Neuronal stem cell (in vitro differentiated cells): ENCODE results near the gene KRI1.

Source experiments
- DNase-seq: peaks from one replicate; pipeline ENCODE4 v3.0.0-alpha.2; 2013; ENCODE audit warnings: low spot score
- H2AFZ ChIP-seq: one replicate; pipeline ENCODE4 v1.6.1; 2013; ENCODE audit warnings: mild to moderate bottlenecking, low read length, inconsistent platforms
- H2AK5ac ChIP-seq: 2 replicates; pipeline ENCODE4 v1.6.1; 2013; ENCODE audit warnings: low read depth, mild to moderate bottlenecking, inconsistent platforms, low read length, moderate library complexity, mixed read lengths
- H2BK120ac ChIP-seq: 2 replicates; pipeline ENCODE4 v1.6.1; 2013; ENCODE audit warnings: low read depth, mild to moderate bottlenecking, inconsistent platforms, low read length, moderate library complexity, mixed read lengths
- H2BK12ac ChIP-seq: one replicate; pipeline ENCODE4 v1.6.1; 2013; ENCODE audit warnings: low read length, inconsistent platforms
- H2BK15ac ChIP-seq: 2 replicates; pipeline ENCODE4 v1.6.1; 2013; ENCODE audit warnings: mild to moderate bottlenecking, low read length, inconsistent platforms, mixed read lengths
- H2BK5ac ChIP-seq: one replicate; pipeline ENCODE4 v1.6.1; 2013; ENCODE audit warnings: inconsistent platforms, mild to moderate bottlenecking, low read length, moderate library complexity
- H3K14ac ChIP-seq: one replicate; pipeline ENCODE4 v1.6.1; 2013; ENCODE audit warnings: low read length, inconsistent platforms
- H3K18ac ChIP-seq: 2 replicates; pipeline ENCODE4 v1.6.1; 2013; ENCODE audit warnings: low read length, inconsistent platforms
- H3K23ac ChIP-seq: 2 replicates; pipeline ENCODE4 v1.6.1; 2013; ENCODE audit warnings: low read depth, mild to moderate bottlenecking, mixed read lengths, low read length, inconsistent platforms; ENCODE audit not compliant: poor library complexity
- H3K27ac ChIP-seq: replicated peaks from 3 replicates; pipeline ENCODE4 v1.5.1; 2013; ENCODE audit warnings: low read length, inconsistent platforms
- H3K27me3 ChIP-seq, 3 experiments: 2 replicates each; pipeline ENCODE4 v1.6.1; 2013; ENCODE audit warnings: low read length in 3 of 3, mild to moderate bottlenecking in 2 of 3, inconsistent platforms in 1 of 3, low read depth in 1 of 3, mixed read lengths in 1 of 3, moderate library complexity in 1 of 3; ENCODE audit not compliant: control insufficient read depth in 3 of 3, insufficient read depth in 3 of 3
- H3K36me3 ChIP-seq, 2 donors: replicated peaks in 1 of 2; 2 replicates each; pipeline ENCODE4 v1.6.1; 2013; ENCODE audit warnings: low read length in 2 of 2; ENCODE audit not compliant: control insufficient read depth in 2 of 2, insufficient read depth in 2 of 2
- H3K4ac ChIP-seq: 2 replicates; pipeline ENCODE4 v1.6.1; 2013; ENCODE audit warnings: inconsistent platforms, mild to moderate bottlenecking, low read length, moderate library complexity
- H3K4me1 ChIP-seq, 2 donors: 1 replicate in 1 of 2; 2 replicates in 1 of 2; pipeline ENCODE4 v1.6.1; 2013; ENCODE audit warnings: low read length in 2 of 2, low read depth in 1 of 2; ENCODE audit not compliant: control insufficient read depth in 2 of 2, insufficient read depth in 1 of 2
- H3K4me2 ChIP-seq: one replicate; pipeline ENCODE4 v1.6.1; 2013; ENCODE audit warnings: mild to moderate bottlenecking, low read length, inconsistent platforms; ENCODE audit not compliant: insufficient read depth, poor library complexity, severe bottlenecking
- H3K4me3 ChIP-seq, 2 donors: 2 replicates each; pipeline ENCODE4 v1.5.1; 2013; ENCODE audit warnings: low read length in 2 of 2, mild to moderate bottlenecking in 2 of 2, inconsistent platforms in 1 of 2, moderate library complexity in 1 of 2
- H3K79me1 ChIP-seq: one replicate; pipeline ENCODE4 v1.6.1; 2013; ENCODE audit warnings: low read depth, mild to moderate bottlenecking, inconsistent platforms, low read length, moderate library complexity
- H3K9ac ChIP-seq: one replicate; pipeline ENCODE4 v1.6.1; 2013; ENCODE audit warnings: mild to moderate bottlenecking, low read depth, low read length, inconsistent platforms; ENCODE audit not compliant: poor library complexity
- H3K9me3 ChIP-seq, 2 donors: replicated peaks in 1 of 2; 2 replicates each; pipeline versions ENCODE3 to v1.6.1; 2013; ENCODE audit warnings: low read length in 2 of 2, mild to moderate bottlenecking in 2 of 2, inconsistent platforms in 1 of 2, low read depth in 1 of 2, mixed read lengths in 1 of 2, moderate library complexity in 1 of 2; ENCODE audit not compliant: control insufficient read depth in 2 of 2, insufficient read depth in 1 of 2
- H4K8ac ChIP-seq: one replicate; pipeline ENCODE4 v1.6.1; 2013; ENCODE audit warnings: low read depth, mild to moderate bottlenecking, inconsistent platforms, low read length, moderate library complexity
- H4K91ac ChIP-seq: one replicate; pipeline ENCODE4 v1.6.1; 2013; ENCODE audit warnings: low read length, low read depth, mild to moderate bottlenecking, inconsistent platforms; ENCODE audit not compliant: poor library complexity
- WGBS, 2 donors: extraction: QIAGEN DNeasy Blood & Tissue Kit; methylation state at CpG; one replicate each; pipeline ENCODE4 v1.1.7; 2013; ENCODE audit warnings: missing lambda C conversion rate in 2 of 2, mixed read lengths in 1 of 2; ENCODE audit not compliant: insufficient read length in 2 of 2, insufficient replicate concordance in 1 of 2; ENCODE audit errors: extremely low coverage in 2 of 2; 5-methylcytosine and 5-hydroxymethylcytosine counted together

The KRI1 gene

DNA sequence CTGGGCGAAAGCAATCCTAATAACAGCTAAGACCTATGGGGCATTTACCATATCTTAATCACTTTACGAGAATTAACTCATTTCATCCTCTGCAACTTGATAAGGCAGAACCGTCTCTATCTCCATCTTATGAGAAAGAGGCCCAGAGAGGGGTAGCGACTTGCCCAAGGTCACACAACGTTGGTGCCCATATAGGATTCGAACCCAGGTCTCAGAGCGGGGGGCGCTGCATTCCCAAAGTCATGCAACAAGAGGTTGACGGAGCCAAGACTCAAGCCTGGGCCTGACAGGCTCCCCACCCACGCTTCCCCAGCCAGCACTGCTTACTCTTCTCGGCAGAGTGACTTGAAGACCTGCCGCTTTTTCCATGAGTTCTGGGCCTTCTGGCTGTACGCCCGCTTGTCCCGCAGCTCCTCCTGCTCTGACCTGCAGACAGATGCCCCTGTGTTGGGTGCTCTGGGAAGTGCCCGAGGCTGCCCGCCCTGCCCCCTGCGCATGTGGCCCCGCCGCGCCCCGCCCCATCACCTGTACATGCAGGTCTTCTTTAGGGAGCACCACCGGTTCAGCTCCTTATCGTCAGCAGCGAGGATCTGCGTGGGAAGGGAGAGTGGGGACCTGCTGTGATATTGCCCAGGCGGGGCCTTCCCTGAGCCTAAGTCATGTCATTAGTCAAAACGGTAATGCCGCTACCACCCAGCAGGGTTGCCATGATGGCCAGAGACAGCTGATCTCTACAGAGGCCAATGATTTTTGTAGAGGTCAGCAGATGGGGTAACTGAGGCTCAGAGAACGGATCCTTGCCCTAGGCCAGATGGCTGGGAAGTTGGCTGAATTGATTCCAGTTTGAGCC lies 10.8 kb downstream of the KRI1 start:
- H3K79me1 ChIP-seq, result peaks cover 2% of the 10 kb centered on the region
- H3K27me3 ChIP-seq, result no peaks in the 10 kb centered on the region
- no peaks in the 10 kb centered on the region for H3K4me1 ChIP-seq
- no peak overlapping the region for H3K9ac ChIP-seq
- H3K36me3 ChIP-seq, result peaks cover 68 to 90% of the 10 kb centered on the region in 2 donors
- no peak overlapping the region for H3K27ac ChIP-seq
- no peak overlapping the region for H2BK12ac ChIP-seq
- no peak overlapping the region for H3K4me2 ChIP-seq
- H2BK15ac ChIP-seq, result no peak overlapping the region
- H3K18ac ChIP-seq, result no peak overlapping the region
- H3K23ac ChIP-seq, result no peak overlapping the region
- DNase-seq, result no peak
- no peak overlapping the region for H4K91ac ChIP-seq
- no peak overlapping the region for H3K4ac ChIP-seq
- no peak overlapping the region for H2BK120ac ChIP-seq
- no peak overlapping the region for H2AFZ ChIP-seq
- H3K9me3 ChIP-seq, result no peaks in the 10 kb centered on the region
- H3K14ac ChIP-seq, result no peak overlapping the region
- no peak overlapping the region for H2AK5ac ChIP-seq
- H3K4me3 ChIP-seq, result no peak overlapping the region
- no peak overlapping the region for H2BK5ac ChIP-seq
- no peak overlapping the region for H4K8ac ChIP-seq
- no CpG with 5 or more reads among the region's 30 CpGs for WGBS, 2 donors

- Histone ChIP-seq H4K8ac (no peak overlapping the region), H2BK12ac (no peak overlapping the region), H3K4me3 (no peak overlapping the region), H3K14ac (no peak overlapping the region), H2BK15ac (no peak overlapping the region), H2AK5ac (no peak overlapping the region), H3K4me1 (no peaks in the 10 kb centered on the region), H2AFZ (no peak overlapping the region), H3K79me1 (peaks cover 2% of the 10 kb centered on the region), H4K91ac (no peak overlapping the region), H3K4me2 (no peak overlapping the region), H3K9me3 (no peaks in the 10 kb centered on the region), H3K4ac (no peak overlapping the region), H2BK120ac (no peak overlapping the region), H3K18ac (no peak overlapping the region), H3K27me3 (no peaks in the 10 kb centered on the region), H3K23ac (no peak overlapping the region), H2BK5ac (no peak overlapping the region), H3K9ac (no peak overlapping the region), H3K36me3 (peaks cover 61 to 88% of the 10 kb centered on the region in 2 donors), H3K27ac (no peak overlapping the region)
- DNase-seq, result no peak
- no CpG with 5 or more reads among the region's 12 CpGs for WGBS, 2 donors
Measured at GRCh38 chr19:10553943-10554381, 11.8 kb downstream of the KRI1 start.

DNA sequence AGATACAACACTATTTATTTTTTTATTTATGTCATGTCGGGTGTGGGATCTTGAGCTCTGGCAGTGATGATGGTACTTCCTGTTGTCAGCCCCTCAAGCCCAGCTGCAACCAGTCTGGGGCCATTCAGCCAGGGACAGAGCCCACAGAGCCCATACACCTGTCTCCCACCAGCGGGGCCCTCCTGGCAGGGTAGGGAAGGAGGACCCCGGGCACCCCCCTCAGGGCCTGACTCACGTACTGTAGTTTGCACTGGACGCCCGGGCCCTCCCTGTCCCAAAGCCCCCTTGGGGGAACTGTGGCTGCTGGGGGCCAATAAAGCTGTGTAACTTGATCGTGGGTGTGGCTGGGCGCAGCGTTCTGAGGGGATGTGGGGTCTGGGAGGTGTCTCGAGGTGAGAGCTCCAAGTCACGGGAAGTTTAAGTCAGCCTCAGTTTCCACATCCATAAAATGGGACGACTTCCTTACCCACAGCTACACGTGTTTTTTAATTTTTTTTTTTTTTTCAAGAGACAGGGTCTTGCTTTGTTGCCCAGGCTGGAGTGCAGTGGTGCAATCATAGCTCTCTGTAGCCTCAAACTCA lies 12.6 kb downstream of the KRI1 start:
- no peak overlapping the region for H2BK15ac ChIP-seq
- peaks cover 4% of the 10 kb centered on the region for H3K79me1 ChIP-seq
- H3K14ac ChIP-seq, result no peak overlapping the region
- H2AFZ ChIP-seq, result no peak overlapping the region
- H3K4me3 ChIP-seq, result no peak overlapping the region
- no peak overlapping the region for H3K27ac ChIP-seq
- no peak overlapping the region for H3K9ac ChIP-seq
- H4K8ac ChIP-seq, result no peak overlapping the region
- H3K4ac ChIP-seq, result no peak overlapping the region
- no peak overlapping the region for H2AK5ac ChIP-seq
- no peak for DNase-seq
- WGBS, 2 donors, result no CpG with 5 or more reads among the region's 13 CpGs
- H3K18ac ChIP-seq, result no peak overlapping the region
- no peaks in the 10 kb centered on the region for H3K4me1 ChIP-seq
- H3K9me3 ChIP-seq, result no peaks in the 10 kb centered on the region
- no peak overlapping the region for H3K4me2 ChIP-seq
- no peaks in the 10 kb centered on the region for H3K27me3 ChIP-seq
- no peak overlapping the region for H2BK120ac ChIP-seq
- no peak overlapping the region for H2BK12ac ChIP-seq
- peak overlapping the region; percentile 24 for H2BK5ac ChIP-seq
- peaks cover 63 to 90% of the 10 kb centered on the region in 2 donors for H3K36me3 ChIP-seq
- no peak overlapping the region for H4K91ac ChIP-seq
- peak overlapping the region; percentile 65 for H3K23ac ChIP-seq

DNA sequence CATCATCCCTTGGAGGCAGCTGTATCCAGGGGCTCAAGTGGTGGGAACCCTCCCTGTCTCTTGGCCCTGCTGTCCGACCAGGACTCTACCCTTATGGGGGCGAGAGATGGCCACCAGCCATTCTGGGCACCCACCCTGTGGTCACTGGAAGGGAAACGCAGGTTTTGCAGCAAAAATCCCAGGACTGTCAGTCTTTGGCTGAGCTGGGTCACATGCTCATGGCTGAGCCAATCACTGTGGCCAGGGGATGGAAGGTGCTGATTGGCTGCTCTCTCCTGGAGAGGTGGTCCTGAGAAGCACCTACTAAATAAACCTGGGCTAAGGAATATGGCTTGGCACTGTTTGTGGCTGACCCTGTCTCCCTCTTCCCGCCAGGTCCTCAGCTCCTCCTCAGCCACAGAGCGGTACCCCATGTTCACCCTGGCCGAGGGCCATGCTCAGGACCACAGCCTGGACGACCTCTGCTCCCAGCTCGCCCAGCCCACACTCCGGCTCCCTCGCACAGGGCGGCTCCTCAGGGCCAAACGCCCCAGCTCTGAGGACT lies 13.2 kb downstream of the KRI1 start:
- no peak overlapping the region for H3K4me3 ChIP-seq
- no peak for DNase-seq
- H3K18ac ChIP-seq, result no peak overlapping the region
- WGBS, 2 donors, result no CpG with 5 or more reads among the region's 12 CpGs
- no peak overlapping the region for H3K4ac ChIP-seq
- no peak overlapping the region for H2BK12ac ChIP-seq
- no peaks in the 10 kb centered on the region for H3K9me3 ChIP-seq
- peak overlapping the region; percentile 56 for H3K23ac ChIP-seq
- H2BK15ac ChIP-seq, result no peak overlapping the region
- no peaks in the 10 kb centered on the region for H3K27me3 ChIP-seq
- H2AFZ ChIP-seq, result no peak overlapping the region
- H2AK5ac ChIP-seq, result no peak overlapping the region
- no peak overlapping the region for H3K9ac ChIP-seq
- H3K79me1 ChIP-seq, result peaks cover 4% of the 10 kb centered on the region
- H3K4me1 ChIP-seq, result no peaks in the 10 kb centered on the region
- H3K14ac ChIP-seq, result no peak overlapping the region
- no peak overlapping the region for H2BK120ac ChIP-seq
- H3K4me2 ChIP-seq, result no peak overlapping the region
- H4K8ac ChIP-seq, result no peak overlapping the region
- no peak overlapping the region for H3K27ac ChIP-seq
- H3K36me3 ChIP-seq, result peaks cover 57 to 85% of the 10 kb centered on the region in 2 donors
- no peak overlapping the region for H4K91ac ChIP-seq
- H2BK5ac ChIP-seq, result no peak overlapping the region
